Loucy (cell line): ENCODE measurements around the gene CACNA2D1.

Source experiments
- EZH2phosphoT487 ChIP-seq: fragments of 200-600 bp; IDR thresholded peaks from 2 replicates; pipeline ENCODE4 v1.6.1; 2018; ENCODE audit warnings: antibody characterized with exemption, mild to moderate bottlenecking, moderate library complexity, borderline replicate concordance
- TF ChIP-seq, protein P1 (sequence below): fragments of 200-600 bp; sonication (generic); conservative IDR thresholded peaks from 2 replicates; pipeline ENCODE4 v1.5.1; 2014; ENCODE audit warnings: mild to moderate bottlenecking, antibody characterized with exemption, low read length

DNA sequence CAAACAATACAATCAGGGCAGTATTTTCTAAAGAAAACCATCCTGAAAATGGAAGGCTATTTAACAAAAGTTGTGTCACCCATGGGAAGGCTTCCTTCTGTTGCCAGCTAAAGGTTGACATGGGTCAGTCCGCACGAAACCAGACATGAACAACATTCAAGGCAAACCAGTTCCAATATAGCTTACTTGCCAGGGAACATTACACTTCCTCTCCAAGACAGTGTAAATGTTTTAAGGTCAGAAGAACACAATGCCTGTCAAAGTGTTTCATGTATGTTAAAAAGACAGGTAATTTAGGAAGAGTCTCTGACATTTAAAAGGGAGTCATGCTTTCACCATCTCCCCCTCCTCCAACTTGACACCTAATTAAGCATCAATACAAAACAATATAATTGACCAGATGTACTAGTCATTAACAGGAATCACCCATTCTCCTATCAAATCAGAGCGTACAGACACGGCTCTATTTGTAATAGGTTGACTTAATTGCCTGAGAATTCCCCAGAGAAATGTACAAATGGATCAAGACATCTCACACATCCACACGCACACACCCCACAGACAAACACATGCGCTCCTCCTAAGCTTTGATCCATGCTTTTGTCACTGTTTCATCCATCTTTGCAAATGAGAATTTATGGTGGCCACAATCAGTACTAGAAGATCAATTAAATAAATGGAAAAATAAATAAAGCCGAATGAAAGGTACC, 69.5 kb downstream of the CACNA2D1 start:
- TF ChIP-seq, protein P1, sequence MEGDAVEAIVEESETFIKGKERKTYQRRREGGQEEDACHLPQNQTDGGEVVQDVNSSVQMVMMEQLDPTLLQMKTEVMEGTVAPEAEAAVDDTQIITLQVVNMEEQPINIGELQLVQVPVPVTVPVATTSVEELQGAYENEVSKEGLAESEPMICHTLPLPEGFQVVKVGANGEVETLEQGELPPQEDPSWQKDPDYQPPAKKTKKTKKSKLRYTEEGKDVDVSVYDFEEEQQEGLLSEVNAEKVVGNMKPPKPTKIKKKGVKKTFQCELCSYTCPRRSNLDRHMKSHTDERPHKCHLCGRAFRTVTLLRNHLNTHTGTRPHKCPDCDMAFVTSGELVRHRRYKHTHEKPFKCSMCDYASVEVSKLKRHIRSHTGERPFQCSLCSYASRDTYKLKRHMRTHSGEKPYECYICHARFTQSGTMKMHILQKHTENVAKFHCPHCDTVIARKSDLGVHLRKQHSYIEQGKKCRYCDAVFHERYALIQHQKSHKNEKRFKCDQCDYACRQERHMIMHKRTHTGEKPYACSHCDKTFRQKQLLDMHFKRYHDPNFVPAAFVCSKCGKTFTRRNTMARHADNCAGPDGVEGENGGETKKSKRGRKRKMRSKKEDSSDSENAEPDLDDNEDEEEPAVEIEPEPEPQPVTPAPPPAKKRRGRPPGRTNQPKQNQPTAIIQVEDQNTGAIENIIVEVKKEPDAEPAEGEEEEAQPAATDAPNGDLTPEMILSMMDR: no peak
- no peak for TF ChIP-seq EZH2phosphoT487
